ENCODE results near the gene SLC35G6.
A peak's percentile ranks its signal among the peaks of the same experiment; 100 is the strongest.

The SLC35G6 gene

DNA sequence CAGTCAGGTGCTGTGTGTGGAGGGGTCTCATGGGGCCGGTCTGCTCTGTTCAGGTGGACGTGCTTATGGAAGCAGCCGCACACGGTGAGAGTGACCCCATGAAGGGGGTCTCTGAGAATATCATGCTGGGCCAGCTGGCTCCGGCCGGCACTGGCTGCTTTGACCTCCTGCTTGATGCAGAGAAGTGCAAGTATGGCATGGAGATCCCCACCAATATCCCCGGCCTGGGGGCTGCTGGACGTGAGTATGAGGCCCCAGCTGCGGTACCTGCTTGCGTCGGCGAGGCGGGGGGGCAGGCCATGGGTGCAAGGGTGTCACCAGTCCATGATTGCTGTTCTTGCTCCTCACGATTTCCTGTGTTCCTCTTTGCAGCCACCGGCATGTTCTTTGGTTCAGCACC lies 30.9 kb downstream of the SLC35G6 start:
- TF ChIP-seq, protein P1, sequence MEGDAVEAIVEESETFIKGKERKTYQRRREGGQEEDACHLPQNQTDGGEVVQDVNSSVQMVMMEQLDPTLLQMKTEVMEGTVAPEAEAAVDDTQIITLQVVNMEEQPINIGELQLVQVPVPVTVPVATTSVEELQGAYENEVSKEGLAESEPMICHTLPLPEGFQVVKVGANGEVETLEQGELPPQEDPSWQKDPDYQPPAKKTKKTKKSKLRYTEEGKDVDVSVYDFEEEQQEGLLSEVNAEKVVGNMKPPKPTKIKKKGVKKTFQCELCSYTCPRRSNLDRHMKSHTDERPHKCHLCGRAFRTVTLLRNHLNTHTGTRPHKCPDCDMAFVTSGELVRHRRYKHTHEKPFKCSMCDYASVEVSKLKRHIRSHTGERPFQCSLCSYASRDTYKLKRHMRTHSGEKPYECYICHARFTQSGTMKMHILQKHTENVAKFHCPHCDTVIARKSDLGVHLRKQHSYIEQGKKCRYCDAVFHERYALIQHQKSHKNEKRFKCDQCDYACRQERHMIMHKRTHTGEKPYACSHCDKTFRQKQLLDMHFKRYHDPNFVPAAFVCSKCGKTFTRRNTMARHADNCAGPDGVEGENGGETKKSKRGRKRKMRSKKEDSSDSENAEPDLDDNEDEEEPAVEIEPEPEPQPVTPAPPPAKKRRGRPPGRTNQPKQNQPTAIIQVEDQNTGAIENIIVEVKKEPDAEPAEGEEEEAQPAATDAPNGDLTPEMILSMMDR (conservative IDR thresholded peaks at IDR 0.05; ENCODE audit: low read depth, low read length), result no peak
- H3K4me3 ChIP-seq (ENCODE audit: low read length), result no peak overlapping the region
- no peak for DNase-seq (ENCODE audit: low read depth)

DNA sequence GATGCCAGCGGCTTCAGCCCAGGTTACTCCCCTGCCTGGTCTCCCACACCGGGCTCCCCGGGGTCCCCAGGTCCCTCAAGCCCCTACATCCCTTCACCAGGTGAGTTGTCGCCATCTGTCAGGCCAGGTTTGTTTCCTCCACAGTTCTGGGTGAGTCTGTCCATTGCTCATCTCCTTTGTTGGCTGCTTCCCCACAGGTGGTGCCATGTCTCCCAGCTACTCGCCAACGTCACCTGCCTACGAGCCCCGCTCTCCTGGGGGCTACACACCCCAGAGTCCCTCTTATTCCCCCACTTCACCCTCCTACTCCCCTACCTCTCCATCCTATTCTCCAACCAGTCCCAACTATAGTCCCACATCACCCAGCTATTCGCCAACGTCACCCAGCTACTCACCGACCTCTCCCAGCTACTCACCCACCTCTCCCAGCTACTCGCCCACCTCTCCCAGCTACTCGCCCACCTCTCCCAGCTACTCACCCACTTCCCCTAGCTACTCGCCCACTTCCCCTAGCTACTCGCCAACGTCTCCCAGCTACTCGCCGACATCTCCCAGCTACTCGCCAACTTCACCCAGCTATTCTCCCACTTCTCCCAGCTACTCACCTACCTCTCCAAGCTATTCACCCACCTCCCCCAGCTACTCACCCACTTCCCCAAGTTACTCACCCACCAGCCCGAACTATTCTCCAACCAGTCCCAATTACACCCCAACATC lies 31.7 kb downstream of the SLC35G6 start:
- H3K4me3 ChIP-seq (ENCODE audit: low read length), result no peak overlapping the region
- DNase-seq (ENCODE audit: low read depth), result no peak
- TF ChIP-seq, protein P1 (conservative IDR thresholded peaks at IDR 0.05; ENCODE audit: low read depth, low read length), result no peak

DNA sequence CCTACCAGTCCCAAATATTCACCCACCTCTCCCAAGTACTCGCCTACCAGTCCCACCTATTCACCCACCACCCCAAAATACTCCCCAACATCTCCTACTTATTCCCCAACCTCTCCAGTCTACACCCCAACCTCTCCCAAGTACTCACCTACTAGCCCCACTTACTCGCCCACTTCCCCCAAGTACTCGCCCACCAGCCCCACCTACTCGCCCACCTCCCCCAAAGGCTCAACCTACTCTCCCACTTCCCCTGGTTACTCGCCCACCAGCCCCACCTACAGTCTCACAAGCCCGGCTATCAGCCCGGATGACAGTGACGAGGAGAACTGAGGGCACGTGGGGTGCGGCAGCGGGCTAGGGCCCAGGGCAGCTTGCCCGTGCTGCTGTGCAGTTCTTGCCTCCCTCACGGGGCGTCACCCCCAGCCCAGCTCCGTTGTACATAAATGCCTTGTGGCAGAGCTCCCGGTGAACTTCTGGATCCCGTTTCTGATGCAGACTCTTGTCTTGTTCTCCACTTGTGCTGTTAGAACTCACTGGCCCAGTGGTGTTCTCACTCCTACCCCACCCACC lies 32.7 kb downstream of the SLC35G6 start:
- DNase-seq (ENCODE audit: low read depth), result no peak
- H3K4me3 ChIP-seq (ENCODE audit: low read length), result no peak overlapping the region
- TF ChIP-seq, protein P1 (conservative IDR thresholded peaks at IDR 0.05; ENCODE audit: low read depth, low read length), result no peak

DNA sequence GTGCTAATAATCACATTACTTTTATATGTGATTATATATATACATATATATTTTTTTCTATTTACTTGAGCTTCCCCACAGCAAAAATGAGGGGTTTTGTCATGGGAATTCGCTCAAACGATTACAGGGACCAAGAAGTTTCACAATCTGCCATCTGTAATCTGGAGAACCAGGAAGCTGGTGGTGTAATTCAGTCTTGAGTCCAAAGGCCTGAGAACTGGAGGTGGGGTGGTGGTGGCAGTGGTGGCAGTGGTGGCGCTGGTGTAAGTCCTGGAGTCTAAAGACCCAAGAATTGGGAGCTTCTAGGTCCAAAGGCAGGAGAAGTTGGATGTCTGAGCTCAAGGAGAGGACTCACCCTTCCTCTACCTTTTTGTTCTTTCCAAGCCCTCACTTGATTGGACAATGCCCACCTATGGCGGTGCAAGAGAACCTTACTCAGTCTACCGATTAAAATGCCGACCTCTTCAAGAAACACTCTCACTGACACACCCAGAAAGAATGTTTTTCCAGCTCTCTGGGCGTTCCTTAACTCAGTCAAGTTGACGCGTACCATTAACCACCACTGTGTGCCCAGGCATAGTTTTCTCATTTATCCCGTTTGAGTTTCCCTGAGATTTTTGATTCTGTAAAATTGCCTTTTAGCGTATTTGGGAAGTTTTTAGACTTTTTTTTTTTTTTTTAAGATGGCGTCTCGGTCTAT lies 34.8 kb downstream of the SLC35G6 start:
- TF ChIP-seq, protein P1 (conservative IDR thresholded peaks at IDR 0.05; ENCODE audit: low read depth, low read length), result no peak
- no peak overlapping the region for H3K4me3 ChIP-seq (ENCODE audit: low read length)
- no peak for DNase-seq (ENCODE audit: low read depth)

DNA sequence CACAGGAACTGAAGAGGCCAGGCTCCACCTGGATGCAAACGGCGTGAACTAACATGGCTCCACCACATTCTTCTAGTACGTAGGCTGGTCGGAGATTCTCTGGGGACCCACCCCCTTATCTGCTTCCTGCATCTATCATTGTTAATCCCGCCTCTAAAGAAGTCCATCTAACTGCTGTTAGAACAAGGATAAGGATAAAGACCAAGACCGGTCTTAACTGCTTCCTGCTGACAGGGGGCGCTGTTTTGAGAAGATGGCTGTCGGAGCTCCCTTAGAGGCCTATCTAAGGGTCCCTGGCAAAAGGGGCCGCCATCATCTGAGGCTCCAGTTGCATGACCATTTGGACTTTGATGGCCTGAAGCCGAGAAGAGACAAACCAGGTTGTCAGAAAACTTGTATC lies 41.8 kb downstream of the SLC35G6 start:
- DNase-seq (ENCODE audit: low read depth), result no peak
- TF ChIP-seq, protein P1 (conservative IDR thresholded peaks at IDR 0.05; ENCODE audit: low read depth, low read length), result peak; percentile 40
- no peak overlapping the region for H3K4me3 ChIP-seq (ENCODE audit: low read length)

DNA sequence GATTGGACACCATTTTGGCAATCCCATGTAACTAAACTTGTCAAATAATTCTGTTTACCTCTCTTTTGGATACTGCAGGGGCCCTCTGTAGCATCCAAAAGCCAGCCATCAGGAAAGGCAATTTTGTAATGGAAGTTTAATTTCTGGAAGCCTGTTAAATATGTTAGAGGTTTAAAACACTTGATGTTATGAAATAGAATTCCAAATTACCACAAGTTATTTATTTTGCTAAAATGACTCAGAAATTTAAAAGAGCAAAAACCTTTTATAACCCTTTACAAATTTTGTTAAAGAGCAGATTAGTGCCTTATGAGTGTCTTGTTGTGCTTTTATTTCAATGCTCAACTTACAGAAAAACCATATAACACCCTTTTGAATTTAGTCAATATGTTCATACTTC lies 47.6 kb downstream of the SLC35G6 start:
- H3K4me3 ChIP-seq (ENCODE audit: low read length), result no peak overlapping the region
- TF ChIP-seq, protein P1 (conservative IDR thresholded peaks at IDR 0.05; ENCODE audit: low read depth, low read length), result no peak
- no peak for DNase-seq (ENCODE audit: low read depth)

Data from retinal pigment epithelial cell (primary cell).